ENCODE measurements around the gene FOLR2. TPM values are rescaled to one million over a fixed set of nuclear protein-coding genes. Genes with fewer than 3 reads are reported as not detected.
"Not testable (repeated sequence)": the region's sequence is repeated elsewhere in the genome, so short reads cannot be mapped to it uniquely, and the experiment has no call there.

Gene FOLR2
- total RNA-seq, 4 donors from 2014 or later: 7.5 to 14.6 (median 13.0) TPM

DNA sequence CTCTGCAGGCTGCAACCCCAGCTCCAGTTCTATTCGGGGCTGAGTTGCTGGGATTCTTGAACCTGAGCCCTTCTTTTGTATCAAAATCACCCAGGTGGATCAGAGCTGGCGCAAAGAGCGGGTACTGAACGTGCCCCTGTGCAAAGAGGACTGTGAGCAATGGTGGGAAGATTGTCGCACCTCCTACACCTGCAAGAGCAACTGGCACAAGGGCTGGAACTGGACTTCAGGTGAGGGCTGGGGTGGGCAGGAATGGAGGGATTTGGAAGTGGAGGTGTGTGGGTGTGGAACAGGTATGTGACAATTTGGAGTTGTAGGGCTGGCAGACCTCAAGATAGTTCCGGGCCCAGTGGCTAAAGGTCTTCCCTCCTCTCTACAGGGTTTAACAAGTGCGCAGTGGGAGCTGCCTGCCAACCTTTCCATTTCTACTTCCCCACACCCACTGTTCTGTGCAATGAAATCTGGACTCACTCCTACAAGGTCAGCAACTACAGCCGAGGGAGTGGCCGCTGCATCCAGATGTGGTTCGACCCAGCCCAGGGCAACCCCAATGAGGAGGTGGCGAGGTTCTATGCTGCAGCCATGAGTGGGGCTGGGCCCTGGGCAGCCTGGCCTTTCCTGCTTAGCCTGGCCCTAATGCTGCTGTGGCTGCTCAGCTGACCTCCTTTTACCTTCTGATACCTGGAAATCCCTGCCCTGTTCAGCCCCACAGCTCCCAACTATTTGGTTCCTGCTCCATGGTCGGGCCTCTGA lies 20.9 kb upstream of the FOLR2 start:
- in situ Hi-C loops (cut with MboI; ENCODE audit: low sequenced_read_pairs in 4 of 4) (no loop called here), intact Hi-C loops (cut with DNase I; ENCODE audit: low total_unique reads) (no loop called here)
- Histone ChIP-seq H3K27ac (no peak overlapping the region), H3K27me3 (no peaks in the 10 kb centered on the region), H3K9me3 (no peaks in the 10 kb centered on the region), H3K4me1 (no peaks in the 10 kb centered on the region), H3K36me3 (no peaks in the 10 kb centered on the region), H3K4me3 (no peak overlapping the region)
- ATAC-seq (no peak), DNase-seq (no peak)
- TF ChIP-seq, protein P1, sequence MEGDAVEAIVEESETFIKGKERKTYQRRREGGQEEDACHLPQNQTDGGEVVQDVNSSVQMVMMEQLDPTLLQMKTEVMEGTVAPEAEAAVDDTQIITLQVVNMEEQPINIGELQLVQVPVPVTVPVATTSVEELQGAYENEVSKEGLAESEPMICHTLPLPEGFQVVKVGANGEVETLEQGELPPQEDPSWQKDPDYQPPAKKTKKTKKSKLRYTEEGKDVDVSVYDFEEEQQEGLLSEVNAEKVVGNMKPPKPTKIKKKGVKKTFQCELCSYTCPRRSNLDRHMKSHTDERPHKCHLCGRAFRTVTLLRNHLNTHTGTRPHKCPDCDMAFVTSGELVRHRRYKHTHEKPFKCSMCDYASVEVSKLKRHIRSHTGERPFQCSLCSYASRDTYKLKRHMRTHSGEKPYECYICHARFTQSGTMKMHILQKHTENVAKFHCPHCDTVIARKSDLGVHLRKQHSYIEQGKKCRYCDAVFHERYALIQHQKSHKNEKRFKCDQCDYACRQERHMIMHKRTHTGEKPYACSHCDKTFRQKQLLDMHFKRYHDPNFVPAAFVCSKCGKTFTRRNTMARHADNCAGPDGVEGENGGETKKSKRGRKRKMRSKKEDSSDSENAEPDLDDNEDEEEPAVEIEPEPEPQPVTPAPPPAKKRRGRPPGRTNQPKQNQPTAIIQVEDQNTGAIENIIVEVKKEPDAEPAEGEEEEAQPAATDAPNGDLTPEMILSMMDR (IDR thresholded peaks at IDR 0.05 in 4 of 5, conservative IDR thresholded peaks at IDR 0.05 in 1 of 5): no peak
- no peak for TF ChIP-seq POLR2A (IDR thresholded peaks at IDR 0.05)

DNA sequence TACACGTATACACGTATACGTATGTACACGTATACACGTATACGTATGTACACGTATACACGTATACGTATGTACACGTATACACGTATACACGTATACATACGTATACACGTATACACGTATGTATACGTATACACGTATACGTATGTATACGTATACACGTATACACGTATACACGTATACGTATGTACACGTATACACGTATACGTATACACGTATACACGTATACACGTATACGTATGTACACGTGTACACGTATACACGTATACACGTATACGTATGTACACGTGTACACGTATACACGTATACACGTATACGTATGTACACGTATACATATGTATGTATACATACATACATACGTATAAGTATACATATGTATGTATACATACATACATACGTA lies 15.1 kb upstream of the FOLR2 start:
- ATAC-seq; DNase-seq; in situ Hi-C loops (cut with MboI; ENCODE audit: low sequenced_read_pairs in 4 of 4): not testable (repeated sequence)

DNA sequence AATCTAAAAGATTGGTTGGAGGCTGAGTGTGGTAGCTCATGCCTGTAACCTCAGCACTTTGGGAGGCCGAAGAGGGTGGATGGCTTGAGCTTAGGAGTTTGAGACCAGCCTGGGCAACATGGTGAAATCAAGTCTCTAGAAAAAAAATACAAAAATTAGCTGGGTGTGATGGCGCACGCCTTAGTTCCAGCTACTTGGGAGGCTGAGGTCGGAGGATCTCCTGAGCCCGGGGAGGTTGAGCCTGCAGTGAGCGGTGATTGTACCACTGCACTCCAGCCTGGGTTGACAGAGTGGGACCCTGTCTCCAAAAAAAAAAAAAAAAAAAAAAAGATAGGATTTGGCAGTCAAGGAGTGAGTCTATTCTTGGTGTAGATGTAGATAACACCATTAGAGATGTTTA lies 14.0 kb upstream of the FOLR2 start:
- no peak for TF ChIP-seq POLR2A (IDR thresholded peaks at IDR 0.05)
- TF ChIP-seq, protein P1 (IDR thresholded peaks at IDR 0.05 in 4 of 5, conservative IDR thresholded peaks at IDR 0.05 in 1 of 5): no peak
- intact Hi-C loops (cut with DNase I; ENCODE audit: low total_unique reads): no loop called here
- H3K4me3 ChIP-seq: no peak overlapping the region

More for the DNA sequence above, 15.1 kb upstream of the FOLR2 start:
- H3K27me3 ChIP-seq; H3K36me3 ChIP-seq; H3K4me1 ChIP-seq; H3K4me3 ChIP-seq; H3K9me3 ChIP-seq; H3K27ac ChIP-seq; intact Hi-C loops (cut with DNase I; ENCODE audit: low total_unique reads): not testable (repeated sequence)

DNA sequence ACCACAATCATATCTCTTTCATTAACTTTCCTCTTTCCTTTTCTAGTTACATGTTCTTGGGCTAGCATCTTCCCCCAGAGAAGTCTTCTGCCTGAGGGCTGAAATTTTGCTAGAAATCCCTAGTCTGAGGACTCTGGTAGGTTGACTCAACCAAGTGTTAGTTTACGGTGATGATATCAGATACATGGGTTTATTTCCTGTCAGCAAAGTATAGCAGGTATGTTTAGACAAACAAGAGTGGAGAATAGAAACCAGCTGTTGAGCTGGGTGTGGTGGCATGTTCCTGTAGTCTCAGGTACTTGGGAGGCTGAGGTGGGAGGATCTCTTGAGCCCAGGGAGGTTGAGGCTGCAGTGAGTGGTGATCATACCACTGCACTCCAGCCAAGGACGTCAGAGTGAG lies 13.4 kb upstream of the FOLR2 start:
- in situ Hi-C loops (cut with MboI; ENCODE audit: low sequenced_read_pairs in 4 of 4) (no loop called here), intact Hi-C loops (cut with DNase I; ENCODE audit: low total_unique reads) (no loop called here)
- no peaks in the 10 kb centered on the region for H3K4me1 ChIP-seq
- H3K4me3 ChIP-seq: no peak overlapping the region
- no peaks in the 10 kb centered on the region for H3K36me3 ChIP-seq
- TF ChIP-seq, protein P1 (IDR thresholded peaks at IDR 0.05 in 4 of 5, conservative IDR thresholded peaks at IDR 0.05 in 1 of 5): no peak
- TF ChIP-seq POLR2A (IDR thresholded peaks at IDR 0.05): no peak
- H3K27me3 ChIP-seq: no peaks in the 10 kb centered on the region
- DNase-seq (no peak), ATAC-seq (no peak)
- no peaks in the 10 kb centered on the region for H3K9me3 ChIP-seq
- H3K27ac ChIP-seq: no peak overlapping the region

More for the DNA sequence above, 14.0 kb upstream of the FOLR2 start:
- Histone ChIP-seq H3K4me1 (no peaks in the 10 kb centered on the region), H3K27me3 (no peaks in the 10 kb centered on the region), H3K9me3 (no peaks in the 10 kb centered on the region), H3K27ac (no peak overlapping the region), H3K36me3 (no peaks in the 10 kb centered on the region)
- in situ Hi-C loops (cut with MboI; ENCODE audit: low sequenced_read_pairs in 4 of 4): no loop called here
- DNase-seq (no peak), ATAC-seq (no peak)

DNA sequence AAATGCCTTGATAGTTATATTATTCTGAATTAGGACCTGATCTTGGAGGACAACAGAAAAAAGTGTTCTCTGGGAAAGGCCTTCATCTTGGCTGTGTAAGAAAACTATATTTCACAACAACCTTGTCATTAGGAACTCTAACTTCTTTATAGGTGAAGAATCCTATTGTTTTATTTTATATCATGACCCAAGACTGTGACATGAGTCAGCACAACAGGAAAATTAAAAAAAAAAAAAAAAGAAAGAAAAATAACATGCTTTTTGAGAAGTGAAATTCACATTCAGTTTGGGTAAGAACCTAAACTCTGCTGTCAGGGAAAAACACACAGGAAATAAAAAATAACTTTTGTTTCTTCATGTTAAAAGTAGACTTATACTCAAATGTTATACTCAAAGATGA lies 11.7 kb upstream of the FOLR2 start:
- Histone ChIP-seq H3K9me3 (no peaks in the 10 kb centered on the region), H3K27me3 (peaks cover 0 to 3% (median 0%) of the 10 kb centered on the region in 3 donors), H3K27ac (no peak overlapping the region), H3K4me1 (no peaks in the 10 kb centered on the region), H3K4me3 (no peak overlapping the region), H3K36me3 (no peaks in the 10 kb centered on the region)
- DNase-seq: no peak
- no peak for TF ChIP-seq POLR2A (IDR thresholded peaks at IDR 0.05)
- TF ChIP-seq, protein P1 (IDR thresholded peaks at IDR 0.05 in 4 of 5, conservative IDR thresholded peaks at IDR 0.05 in 1 of 5): no peak
- intact Hi-C loops (cut with DNase I; ENCODE audit: low total_unique reads) (no loop called here), in situ Hi-C loops (cut with MboI; ENCODE audit: low sequenced_read_pairs in 4 of 4) (no loop called here)
- ATAC-seq: no peak

DNA sequence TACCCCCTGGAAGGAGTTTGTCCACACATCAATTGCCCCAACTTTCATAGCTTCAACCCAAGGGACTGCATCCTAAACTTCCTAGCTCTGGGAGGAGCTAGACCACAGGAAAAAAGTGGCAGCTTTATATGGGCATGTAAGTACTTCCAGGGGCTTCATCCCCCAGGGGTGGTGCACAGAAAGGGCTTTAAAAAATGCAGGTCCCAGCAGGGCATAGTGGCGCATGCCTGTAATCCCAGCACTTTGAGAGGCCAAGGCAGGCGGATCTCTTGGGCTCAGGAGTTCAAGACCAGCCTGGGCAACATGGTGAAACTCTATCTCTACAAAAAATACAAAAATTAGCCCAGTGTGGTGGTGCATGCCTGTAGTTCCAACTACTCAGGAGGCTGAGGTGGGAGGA lies 9.8 kb upstream of the FOLR2 start:
- ATAC-seq; DNase-seq; intact Hi-C loops (cut with DNase I; ENCODE audit: low total_unique reads); in situ Hi-C loops (cut with MboI; ENCODE audit: low sequenced_read_pairs in 4 of 4); H3K36me3 ChIP-seq; H3K4me1 ChIP-seq; H3K27me3 ChIP-seq; H3K27ac ChIP-seq; H3K9me3 ChIP-seq; H3K4me3 ChIP-seq: not testable (repeated sequence)

Measured in gastrocnemius medialis (tissue), 4 donors.